ENCODE data around the gene SERPINA6. TPM values are rescaled to one million over a fixed set of nuclear protein-coding genes. Genes with fewer than 3 reads are reported as not detected.
"Not testable (repeated sequence)": the region's sequence is repeated elsewhere in the genome, so short reads cannot be mapped to it uniquely, and the experiment has no call there.

The SERPINA6 gene
- total RNA-seq (ENCODE audit: low replicate concordance): 0.77 and 1.2 TPM in 2 replicates
- long read RNA-seq, transcript SERPINA6-201 (5 exons, 1,534 nt): major isoform, 11 of 14 reads
- long read RNA-seq, partial matches to known transcripts: 0 of 14 reads
- long read RNA-seq, other reads (novel, unspliced or antisense): 3 of 14 reads

DNA sequence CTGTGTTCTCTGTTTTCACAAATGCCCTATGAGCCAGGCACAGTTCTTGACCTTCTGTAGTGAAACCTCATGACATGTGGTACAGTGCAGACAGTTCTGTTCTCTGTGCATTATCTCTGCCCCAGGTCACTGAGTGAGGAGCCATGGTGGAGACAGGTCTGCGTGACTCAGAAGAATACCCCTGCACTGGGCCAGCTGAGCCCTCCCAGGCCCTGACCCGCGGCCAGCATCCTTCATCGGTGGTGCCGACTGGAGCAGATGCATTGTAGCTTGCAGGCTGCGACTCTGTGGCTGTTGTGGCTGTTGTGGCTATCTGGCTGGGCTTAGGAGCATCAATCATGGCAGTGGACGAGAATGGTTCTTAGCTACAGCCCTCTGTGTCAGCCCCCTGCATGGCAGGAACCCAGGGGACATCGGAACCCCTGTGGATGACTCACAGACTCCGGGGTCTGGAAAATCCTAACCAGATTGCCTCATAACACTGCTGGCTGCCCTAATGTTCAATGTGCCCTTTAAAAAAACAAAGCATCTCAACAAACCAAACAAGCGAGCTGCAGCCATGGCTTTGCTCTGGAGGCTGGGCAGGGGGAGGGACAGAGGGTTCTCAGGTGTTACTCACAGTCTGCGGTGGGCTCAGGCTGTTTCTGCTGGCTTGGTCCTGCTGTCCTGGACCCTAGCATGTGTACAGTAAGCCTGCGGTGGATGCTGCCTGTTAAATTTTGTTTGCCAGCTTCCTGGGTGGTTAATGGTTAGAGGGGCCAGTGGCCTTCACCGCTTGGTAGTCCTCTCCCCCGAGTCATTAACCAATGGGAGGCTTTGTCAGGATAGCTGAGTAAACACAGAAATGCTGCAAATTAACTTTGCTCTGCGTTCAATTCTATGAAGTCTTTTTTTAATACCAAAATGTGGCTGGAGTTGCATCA is at the start of gene SERPINA6:
TSS of gene SERPINA6 (minus strand) at position 689 of the 923 bp plus-strand sequence. CDS start 8,688 bp downstream, outside the sequence.
- H3K4me3 Mint-ChIP-seq: no peak within 1 kb of the TSS
- no peaks in the 10 kb centered on the region for H3K36me3 Mint-ChIP-seq
- H3K27me3 Mint-ChIP-seq: no peaks in the 10 kb centered on the region
- no peaks in the 10 kb centered on the region for H3K9me3 Mint-ChIP-seq
- no peak within 1 kb of the TSS for H3K27ac Mint-ChIP-seq
- no peak for TF ChIP-seq CTCF (conservative IDR thresholded peaks at IDR 0.05)
- no peak for DNase-seq (ENCODE audit: extremely low spot score, unreplicated experiment)
- no peaks in the 10 kb centered on the region for H3K4me1 Mint-ChIP-seq (ENCODE audit: unreplicated experiment)

DNA sequence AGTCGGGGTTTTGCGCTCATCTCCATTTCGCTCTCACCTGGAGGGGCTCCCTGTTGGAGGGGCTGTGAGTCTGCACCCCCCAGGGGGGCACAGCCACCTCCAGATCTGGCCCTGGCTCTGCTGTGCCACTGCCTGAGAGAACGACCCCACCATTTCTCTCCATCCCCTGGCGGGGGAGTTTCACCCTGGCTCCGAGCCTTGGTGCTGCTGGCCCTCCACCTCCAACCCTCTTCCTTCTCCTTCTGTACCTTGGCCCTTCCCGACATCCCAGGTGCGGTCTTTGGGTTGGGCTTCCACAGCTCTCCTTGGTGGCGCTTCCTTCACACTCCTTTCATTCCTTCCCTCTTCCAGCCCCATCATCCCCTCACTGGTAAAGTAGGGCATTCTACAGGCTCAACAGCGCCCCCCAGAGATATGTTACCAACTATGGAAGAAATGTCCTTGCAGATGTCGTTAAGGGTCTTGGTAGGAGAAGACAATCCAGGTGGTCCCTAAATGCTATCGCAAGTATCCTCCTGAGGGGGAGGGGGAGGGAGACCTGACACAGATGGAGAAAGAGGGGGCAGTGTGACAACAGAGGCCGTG is 49.0 kb upstream of the SERPINA6 start:
- DNase-seq (ENCODE audit: extremely low spot score, unreplicated experiment): no peak
- H3K9me3 Mint-ChIP-seq: no peaks in the 10 kb centered on the region
- H3K27me3 Mint-ChIP-seq: no peaks in the 10 kb centered on the region
- H3K4me3 Mint-ChIP-seq: no peak overlapping the region
- no peaks in the 10 kb centered on the region for H3K36me3 Mint-ChIP-seq
- H3K27ac Mint-ChIP-seq: no peak overlapping the region
- no peak for TF ChIP-seq CTCF (conservative IDR thresholded peaks at IDR 0.05)
- peaks cover 7% of the 10 kb centered on the region for H3K4me1 Mint-ChIP-seq (ENCODE audit: unreplicated experiment)

- DNase-seq (ENCODE audit: extremely low spot score, unreplicated experiment): no peak
- Mint-ChIP-seq H3K27me3 (no peaks in the 10 kb centered on the region), H3K4me1 (ENCODE audit: unreplicated experiment) (peaks cover 7% of the 10 kb centered on the region), H3K9me3 (no peaks in the 10 kb centered on the region), H3K36me3 (no peaks in the 10 kb centered on the region), H3K4me3 (no peak overlapping the region), H3K27ac (no peak overlapping the region)
- TF ChIP-seq CTCF (conservative IDR thresholded peaks at IDR 0.05): no peak
Measured at GRCh38 chr14:94370524-94370910, 47.4 kb upstream of the SERPINA6 start.

DNA sequence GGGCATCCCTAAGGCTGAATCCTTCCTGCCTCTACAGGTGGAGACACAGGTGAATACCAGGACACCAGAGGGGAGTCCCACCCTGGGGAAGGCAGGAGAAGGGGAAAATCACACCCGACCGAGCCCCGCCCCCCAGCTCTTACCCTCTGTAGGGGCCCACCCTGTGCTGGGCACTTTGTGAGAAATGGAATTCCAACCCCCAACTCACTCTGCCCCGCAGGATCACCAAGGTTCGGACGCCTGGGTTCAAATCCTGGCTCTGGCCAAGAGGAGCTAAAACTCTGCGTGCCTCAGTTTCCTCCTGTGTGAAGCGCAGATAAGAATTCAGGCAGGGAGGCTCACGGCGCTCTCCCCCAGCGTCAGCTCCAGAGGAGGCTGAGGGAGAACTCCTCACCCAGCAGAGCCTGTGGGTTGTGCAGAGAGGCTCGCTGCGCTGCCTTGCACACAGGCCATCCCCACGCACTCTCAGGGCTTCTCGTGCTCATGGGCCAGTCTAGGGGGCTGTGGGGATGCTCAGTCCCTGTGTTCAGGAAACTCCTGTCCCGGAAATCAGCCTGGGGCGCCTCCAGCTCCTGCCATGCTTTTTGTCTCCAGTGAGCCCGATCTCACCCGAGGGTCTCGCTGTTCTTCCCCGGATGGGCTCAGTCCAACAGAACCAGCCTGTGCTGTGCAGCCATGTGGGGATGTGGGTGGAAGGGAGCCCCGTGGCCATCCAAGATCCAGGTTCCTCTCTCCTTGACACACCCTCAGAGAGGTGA is 46.8 kb upstream of the SERPINA6 start:
- H3K27me3 Mint-ChIP-seq; H3K27ac Mint-ChIP-seq; H3K9me3 Mint-ChIP-seq; H3K36me3 Mint-ChIP-seq; H3K4me1 Mint-ChIP-seq (ENCODE audit: unreplicated experiment); H3K4me3 Mint-ChIP-seq; DNase-seq (ENCODE audit: extremely low spot score, unreplicated experiment): not testable (repeated sequence)

DNA sequence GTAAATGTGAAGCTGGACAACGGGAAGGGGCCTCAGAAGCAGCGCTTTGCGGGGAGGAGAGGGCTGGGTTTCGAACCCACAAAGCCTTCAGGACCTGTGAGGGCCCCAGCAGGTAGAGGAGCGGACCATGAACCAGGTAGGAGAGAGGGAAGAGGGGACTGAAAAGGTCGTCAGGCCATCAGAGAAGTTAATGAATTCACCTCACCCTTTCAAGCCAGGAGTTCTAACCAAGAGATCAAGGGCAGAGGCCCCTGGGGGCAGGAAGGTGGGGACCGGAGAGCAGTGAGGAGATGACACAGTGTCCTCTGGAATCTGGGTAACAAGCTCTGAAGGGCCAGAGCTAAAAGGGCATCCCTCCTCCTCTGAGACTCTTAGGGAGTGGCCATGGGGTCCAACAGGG is 45.8 kb upstream of the SERPINA6 start:
- H3K4me3 Mint-ChIP-seq: no peak overlapping the region
- no peaks in the 10 kb centered on the region for H3K9me3 Mint-ChIP-seq
- TF ChIP-seq CTCF (conservative IDR thresholded peaks at IDR 0.05): no peak
- H3K27me3 Mint-ChIP-seq: no peaks in the 10 kb centered on the region
- no peaks in the 10 kb centered on the region for H3K36me3 Mint-ChIP-seq
- no peak for DNase-seq (ENCODE audit: extremely low spot score, unreplicated experiment)
- H3K4me1 Mint-ChIP-seq (ENCODE audit: unreplicated experiment): no peaks in the 10 kb centered on the region
- no peak overlapping the region for H3K27ac Mint-ChIP-seq
